GF-D8 (cell line): ENCODE measurements around the gene PPP1R27.

Experiments used
- DNase-seq: peaks from one replicate; lab custom pipeline; 2025; lab: John Stamatoyannopoulos, UW

The PPP1R27 gene

GRCh38 chr17:81860756-81861568, 26.1 kb upstream of the PPP1R27 start:
- DNase-seq, result peak; percentile 100

GRCh38 chr17:81859906-81860755, 25.3 kb upstream of the PPP1R27 start, which contains the start of gene P4HB:
Gene P4HB (minus strand): TSS chr17:81860535. CDS start chr17:81860471, 64 bp downstream.
- no peak for DNase-seq

- peak; percentile 69 for DNase-seq
Observed at GRCh38 chr17:81858967-81859905, 24.4 kb upstream of the PPP1R27 start.

GRCh38 chr17:81858170-81858966, 23.5 kb upstream of the PPP1R27 start:
- DNase-seq, result no peak

- no peak for DNase-seq
Observed at GRCh38 chr17:81854974-81855774, 20.3 kb upstream of the PPP1R27 start.

GRCh38 chr17:81852237-81852636, 17.4 kb upstream of the PPP1R27 start:
- DNase-seq, result no peak

GRCh38 chr17:81851423-81851822, 16.6 kb upstream of the PPP1R27 start:
- DNase-seq, result no peak

- no peak for DNase-seq
Observed at GRCh38 chr17:81849457-81849856, 14.6 kb upstream of the PPP1R27 start.

- no peak for DNase-seq
Observed at GRCh38 chr17:81846743-81847689, 12.2 kb upstream of the PPP1R27 start.

- no peak for DNase-seq
Observed at GRCh38 chr17:81845881-81846742, 11.3 kb upstream of the PPP1R27 start.

GRCh38 chr17:81845361-81845760, 10.5 kb upstream of the PPP1R27 start:
- DNase-seq, result no peak

- DNase-seq, result no peak
Observed at GRCh38 chr17:81844887-81845286, 10.0 kb upstream of the PPP1R27 start.

- DNase-seq, result no peak
Observed at GRCh38 chr17:81844327-81844851, 9.5 kb upstream of the PPP1R27 start.

- DNase-seq, result no peak
Observed at GRCh38 chr17:81843713-81844326, 9.0 kb upstream of the PPP1R27 start.

- no peak for DNase-seq
Observed at GRCh38 chr17:81842725-81843504, 8.1 kb upstream of the PPP1R27 start.

GRCh38 chr17:81842378-81842724, 7.5 kb upstream of the PPP1R27 start:
- DNase-seq, result no peak

- DNase-seq, result no peak
Observed at GRCh38 chr17:81841866-81842265, 7.0 kb upstream of the PPP1R27 start.
